Smooth muscle cell (in vitro differentiated cells): ENCODE data around the gene C13orf46. TPM values are rescaled to one million over a fixed set of nuclear protein-coding genes. Genes with fewer than 3 reads are reported as not detected.

Source experiments
- DNase-seq: peaks from one replicate; lab custom pipeline; 2025; ENCODE audit not compliant: unreplicated experiment; lab: John Stamatoyannopoulos, UW
- H2AFZ ChIP-seq: fragments of 200-600 bp; sonication (generic); 2 replicates; pipeline ENCODE4 v1.6.0; 2016; ENCODE audit warnings: antibody characterized with exemption, low read depth, mild to moderate bottlenecking
- H3F3A ChIP-seq: fragments of 200-600 bp; sonication (generic); 2 replicates; pipeline ENCODE4 v1.6.0; 2017; ENCODE audit warnings: antibody characterized with exemption, low read depth
- H3K27ac ChIP-seq: fragments of 200-600 bp; sonication (generic); 2 replicates; pipeline ENCODE4 v1.5.1; 2016; ENCODE audit warnings: low read depth, mild to moderate bottlenecking
- H3K27me3 ChIP-seq: fragments of 200-600 bp; sonication (generic); 2 replicates; pipeline ENCODE4 v1.6.1; 2016; ENCODE audit warnings: low read depth, mild to moderate bottlenecking
- H3K36me3 ChIP-seq: fragments of 200-600 bp; sonication (generic); 2 replicates; pipeline ENCODE4 v1.5.1; 2016; ENCODE audit warnings: low read depth
- H3K4me1 ChIP-seq: fragments of 200-600 bp; sonication (generic); 2 replicates; pipeline ENCODE4 v1.5.1; 2016; ENCODE audit warnings: low read depth
- H3K4me2 ChIP-seq: fragments of 200-600 bp; sonication (generic); 2 replicates; pipeline ENCODE4 v1.6.0; 2016; ENCODE audit warnings: mild to moderate bottlenecking
- H3K4me3 ChIP-seq: fragments of 200-600 bp; sonication (generic); 2 replicates; pipeline ENCODE4 v1.5.1; 2016; ENCODE audit warnings: mild to moderate bottlenecking
- H3K79me2 ChIP-seq: fragments of 200-600 bp; sonication (generic); 2 replicates; pipeline ENCODE4 v1.6.0; 2016; ENCODE audit warnings: low read depth, mild to moderate bottlenecking
- H3K9ac ChIP-seq: fragments of 200-600 bp; sonication (generic); 2 replicates; pipeline ENCODE4 v1.6.0; 2016; ENCODE audit warnings: low read depth
- H3K9me3 ChIP-seq: fragments of 200-600 bp; sonication (generic); replicated peaks from 2 replicates; pipeline ENCODE4 v1.5.1; 2016; ENCODE audit warnings: low read depth
- H4K20me1 ChIP-seq: fragments of 200-600 bp; sonication (generic); 2 replicates; pipeline ENCODE4 v1.6.0; 2016; ENCODE audit warnings: low read depth
- WGBS: methylation state at CpG from one replicate; pipeline ENCODE4 v1.1.7; 2016; ENCODE audit warnings: low lambda C conversion rate; 5-methylcytosine and 5-hydroxymethylcytosine counted together
- polyA plus RNA-seq: library from polyadenylated mRNA; unstranded; fragments of >200 nt; fragmentation: Nextera tagmentation; extraction: Ambion mirVana; gene quantifications from 2 replicates; pipeline ENCODE4 v1.2.1, GENCODE V29; 2016
- total RNA-seq: library from RNA; depleted of rRNA; stranded (reverse); fragments of >200 nt; gene quantifications from 2 replicates; pipeline ENCODE4 v1.2.3, GENCODE V29; 2014
- TF ChIP-seq, protein P1 (sequence below): fragments of 200-600 bp; sonication (generic); IDR thresholded peaks from 2 replicates; pipeline ENCODE4 v1.5.1; 2017; ENCODE audit warnings: borderline replicate concordance, mild to moderate bottlenecking, antibody characterized with exemption; ENCODE audit not compliant: insufficient read depth, poor library complexity, severe bottlenecking

Gene C13orf46
- total and polyA plus RNA-seq, 2 experiments from 2014 or later = 0.26 to 5.8 TPM

DNA sequence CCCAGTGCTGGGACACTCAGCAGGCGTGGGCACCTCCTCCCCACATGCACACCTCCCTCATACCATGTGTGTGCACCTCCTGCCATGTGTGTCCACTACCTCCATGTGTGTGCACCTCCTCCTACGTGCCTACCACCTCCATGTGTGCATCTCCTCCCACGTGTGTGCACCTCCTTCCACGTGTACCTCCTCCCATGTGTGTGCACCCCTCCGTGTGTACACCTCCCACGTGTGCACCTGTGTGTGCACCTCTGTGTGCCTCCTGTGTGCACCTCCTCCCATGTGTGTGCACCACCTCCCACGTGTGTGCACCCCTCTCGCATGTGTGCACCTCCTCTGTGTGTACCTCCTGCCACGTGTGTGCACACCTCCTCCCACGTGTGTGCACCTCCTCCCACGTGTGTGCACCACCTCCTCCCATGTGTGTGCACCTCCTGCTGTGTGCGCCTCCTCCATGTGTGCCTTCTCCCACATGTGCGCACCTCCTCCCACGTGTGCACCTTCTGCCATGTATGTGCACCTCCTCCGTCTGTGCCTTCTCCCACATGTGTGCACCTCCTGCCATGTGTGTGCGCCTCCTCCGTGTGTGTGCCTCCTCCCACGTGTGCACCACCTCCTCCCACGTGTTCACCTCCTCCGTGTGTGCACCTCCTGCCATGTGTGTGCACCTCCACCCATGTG is 6.1 kb upstream of the C13orf46 start:
- Histone ChIP-seq H3K9me3 (no peaks in the 10 kb centered on the region), H3K9ac (no peak overlapping the region), H2AFZ (no peak overlapping the region), H3K79me2 (no peaks in the 10 kb centered on the region), H3K36me3 (no peaks in the 10 kb centered on the region), H4K20me1 (peaks cover 17% of the 10 kb centered on the region), H3K27me3 (no peaks in the 10 kb centered on the region), H3K4me2 (no peak overlapping the region), H3K4me1 (no peaks in the 10 kb centered on the region), H3K27ac (no peak overlapping the region), H3F3A (no peaks in the 10 kb centered on the region), H3K4me3 (no peak overlapping the region)
- no peak for DNase-seq
- TF ChIP-seq, protein P1, sequence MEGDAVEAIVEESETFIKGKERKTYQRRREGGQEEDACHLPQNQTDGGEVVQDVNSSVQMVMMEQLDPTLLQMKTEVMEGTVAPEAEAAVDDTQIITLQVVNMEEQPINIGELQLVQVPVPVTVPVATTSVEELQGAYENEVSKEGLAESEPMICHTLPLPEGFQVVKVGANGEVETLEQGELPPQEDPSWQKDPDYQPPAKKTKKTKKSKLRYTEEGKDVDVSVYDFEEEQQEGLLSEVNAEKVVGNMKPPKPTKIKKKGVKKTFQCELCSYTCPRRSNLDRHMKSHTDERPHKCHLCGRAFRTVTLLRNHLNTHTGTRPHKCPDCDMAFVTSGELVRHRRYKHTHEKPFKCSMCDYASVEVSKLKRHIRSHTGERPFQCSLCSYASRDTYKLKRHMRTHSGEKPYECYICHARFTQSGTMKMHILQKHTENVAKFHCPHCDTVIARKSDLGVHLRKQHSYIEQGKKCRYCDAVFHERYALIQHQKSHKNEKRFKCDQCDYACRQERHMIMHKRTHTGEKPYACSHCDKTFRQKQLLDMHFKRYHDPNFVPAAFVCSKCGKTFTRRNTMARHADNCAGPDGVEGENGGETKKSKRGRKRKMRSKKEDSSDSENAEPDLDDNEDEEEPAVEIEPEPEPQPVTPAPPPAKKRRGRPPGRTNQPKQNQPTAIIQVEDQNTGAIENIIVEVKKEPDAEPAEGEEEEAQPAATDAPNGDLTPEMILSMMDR = no peak
- 93% methylated on average over 20 of the region's 20 CpGs for WGBS

DNA sequence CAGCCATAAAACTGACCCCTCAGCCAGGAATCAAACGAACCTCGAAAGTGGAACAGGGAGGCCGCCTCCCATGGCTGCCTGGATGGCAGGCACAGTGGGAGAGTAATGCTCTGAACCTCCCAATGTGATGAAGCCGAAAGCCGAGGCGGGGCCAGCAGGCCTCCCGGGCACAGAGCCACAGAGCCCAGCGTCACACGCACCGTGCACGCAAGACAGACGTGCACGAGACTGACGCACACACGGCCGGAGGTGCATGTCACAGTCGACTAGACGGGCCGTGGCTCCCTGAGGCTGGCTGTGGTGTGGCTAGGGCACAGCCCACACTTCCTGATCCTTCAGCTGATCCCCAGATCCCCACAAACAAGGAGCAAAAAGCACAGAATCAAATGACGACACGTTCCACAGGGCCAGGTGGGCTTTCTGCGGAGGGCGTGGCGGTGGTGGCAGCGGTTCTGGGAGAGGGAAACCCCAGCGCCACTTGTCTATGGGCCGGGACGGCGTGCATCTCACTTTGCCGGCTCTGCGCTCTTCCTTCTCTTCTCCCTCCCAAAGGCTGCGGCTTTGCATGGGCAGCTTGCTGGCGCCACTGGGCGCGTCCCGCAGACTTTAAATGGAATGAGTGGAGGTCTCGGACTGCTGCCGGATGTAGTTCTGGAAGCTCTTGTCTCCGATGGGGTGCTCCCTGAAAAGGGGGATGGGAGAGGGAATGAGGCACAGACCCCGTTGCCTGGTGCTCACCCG is 5.0 kb upstream of the C13orf46 start:
- Histone ChIP-seq H3K4me3 (no peak overlapping the region), H3K27ac (no peak overlapping the region), H3K4me2 (no peak overlapping the region), H3F3A (no peaks in the 10 kb centered on the region), H3K4me1 (no peaks in the 10 kb centered on the region), H3K36me3 (no peaks in the 10 kb centered on the region), H3K79me2 (no peaks in the 10 kb centered on the region), H3K9ac (no peak overlapping the region), H3K27me3 (no peaks in the 10 kb centered on the region), H4K20me1 (peaks cover 17% of the 10 kb centered on the region), H2AFZ (no peak overlapping the region), H3K9me3 (no peaks in the 10 kb centered on the region)
- 96% methylated on average over 41 of the region's 41 CpGs for WGBS
- TF ChIP-seq, protein P1 = no peak
- DNase-seq = no peak

DNA sequence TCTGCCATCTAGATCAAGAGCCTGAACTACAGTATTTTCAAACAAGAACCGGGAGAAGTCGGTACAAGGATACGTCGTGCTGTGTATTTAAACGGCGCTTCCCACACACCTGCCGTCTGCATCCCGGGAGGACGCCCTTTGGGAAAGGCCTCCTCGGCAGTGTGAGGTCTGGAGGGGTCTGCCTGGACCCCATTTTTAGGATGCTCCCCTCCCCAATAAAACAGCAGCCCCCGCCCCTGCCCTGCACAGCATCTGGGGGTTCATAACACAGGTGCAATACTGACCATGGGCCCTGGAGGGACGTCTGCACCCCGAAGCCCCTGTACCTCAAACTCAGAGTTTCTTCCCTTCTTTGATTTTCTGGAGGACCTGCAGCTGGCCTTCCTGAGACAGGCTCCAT is 4.1 kb upstream of the C13orf46 start:
- H3K9ac ChIP-seq = no peak overlapping the region
- H2AFZ ChIP-seq = no peak overlapping the region
- peaks cover 17% of the 10 kb centered on the region for H4K20me1 ChIP-seq
- 93% methylated on average over 13 of the region's 13 CpGs for WGBS
- H3K9me3 ChIP-seq = no peaks in the 10 kb centered on the region
- no peaks in the 10 kb centered on the region for H3K27me3 ChIP-seq
- no peaks in the 10 kb centered on the region for H3K36me3 ChIP-seq
- TF ChIP-seq, protein P1 = no peak
- no peaks in the 10 kb centered on the region for H3K79me2 ChIP-seq
- H3K27ac ChIP-seq = no peak overlapping the region
- DNase-seq = no peak
- no peaks in the 10 kb centered on the region for H3K4me1 ChIP-seq
- H3F3A ChIP-seq = no peaks in the 10 kb centered on the region
- H3K4me3 ChIP-seq = no peak overlapping the region
- no peak overlapping the region for H3K4me2 ChIP-seq
